Prostate gland (tissue), 2 donors: ENCODE measurements around the gene KAZN.

Experiments used
- POLR2AphosphoS5 ChIP-seq: sonication (generic); formaldehyde crosslinking; IDR thresholded peaks from one replicate; pipeline ENCODE4 v1.6.1; 2017; ENCODE audit warnings: antibody characterized with exemption
- TF ChIP-seq, protein P1 (sequence below), 4 experiments: fragments of 200-600 bp in 2 of 4; fragments of 450-650 bp in 2 of 4; sonication (generic) in 2 of 4; IDR thresholded peaks; 1 replicate in 3 of 4; 2 replicates in 1 of 4; pipeline ENCODE4 v1.5.1; 2016 to 2019; ENCODE audit warnings: antibody characterized with exemption in 4 of 4, mild to moderate bottlenecking in 2 of 4, moderate library complexity in 2 of 4

DNA sequence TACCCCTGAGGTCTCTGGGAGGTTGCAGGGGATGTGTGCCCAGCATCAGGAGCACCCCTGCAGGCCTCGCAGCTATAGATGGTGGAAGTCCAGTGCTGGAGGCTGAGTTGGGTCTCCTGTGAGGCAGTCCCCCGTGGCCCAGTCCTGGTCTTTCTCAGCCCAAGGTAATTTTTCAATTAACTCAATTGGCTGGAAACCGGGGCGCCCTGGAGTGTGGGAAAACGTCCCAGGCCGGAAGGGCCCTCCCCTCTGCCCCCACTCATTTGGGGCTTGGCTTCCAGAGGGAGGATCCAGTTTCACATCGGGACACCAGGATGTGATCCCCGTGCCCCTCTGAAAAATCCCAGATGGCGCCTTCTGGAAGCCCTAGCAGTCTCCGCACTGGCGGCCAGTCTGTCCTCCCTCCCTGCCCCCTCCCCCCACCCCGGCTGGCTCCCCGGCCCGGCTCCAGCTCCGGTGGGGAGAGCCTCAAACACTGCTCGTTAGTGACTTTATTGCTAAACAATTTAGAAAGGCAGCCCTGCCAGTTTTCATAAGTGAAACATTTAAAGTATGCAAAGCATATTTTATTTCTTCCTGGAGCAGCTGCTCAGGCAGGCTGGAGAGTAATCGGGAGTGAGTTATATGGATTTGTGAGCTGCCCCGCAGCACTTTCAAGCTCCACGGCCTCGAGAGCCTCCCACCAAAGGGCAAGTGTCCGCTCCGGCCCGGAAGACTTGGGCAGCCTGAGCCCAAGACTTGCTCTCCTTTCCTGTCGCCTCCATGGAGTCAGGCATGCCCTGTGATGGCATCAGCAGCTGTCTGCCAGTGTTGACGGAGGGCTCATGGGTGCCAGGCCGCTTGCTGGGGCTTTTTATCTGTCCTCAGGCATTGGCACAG is 346.9 kb downstream of the KAZN start:
- peak; percentile 65 for TF ChIP-seq POLR2AphosphoS5
- TF ChIP-seq, protein P1, sequence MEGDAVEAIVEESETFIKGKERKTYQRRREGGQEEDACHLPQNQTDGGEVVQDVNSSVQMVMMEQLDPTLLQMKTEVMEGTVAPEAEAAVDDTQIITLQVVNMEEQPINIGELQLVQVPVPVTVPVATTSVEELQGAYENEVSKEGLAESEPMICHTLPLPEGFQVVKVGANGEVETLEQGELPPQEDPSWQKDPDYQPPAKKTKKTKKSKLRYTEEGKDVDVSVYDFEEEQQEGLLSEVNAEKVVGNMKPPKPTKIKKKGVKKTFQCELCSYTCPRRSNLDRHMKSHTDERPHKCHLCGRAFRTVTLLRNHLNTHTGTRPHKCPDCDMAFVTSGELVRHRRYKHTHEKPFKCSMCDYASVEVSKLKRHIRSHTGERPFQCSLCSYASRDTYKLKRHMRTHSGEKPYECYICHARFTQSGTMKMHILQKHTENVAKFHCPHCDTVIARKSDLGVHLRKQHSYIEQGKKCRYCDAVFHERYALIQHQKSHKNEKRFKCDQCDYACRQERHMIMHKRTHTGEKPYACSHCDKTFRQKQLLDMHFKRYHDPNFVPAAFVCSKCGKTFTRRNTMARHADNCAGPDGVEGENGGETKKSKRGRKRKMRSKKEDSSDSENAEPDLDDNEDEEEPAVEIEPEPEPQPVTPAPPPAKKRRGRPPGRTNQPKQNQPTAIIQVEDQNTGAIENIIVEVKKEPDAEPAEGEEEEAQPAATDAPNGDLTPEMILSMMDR (IDR thresholded peaks at IDR 0.05), result no peak
